Muscle of leg (tissue), 11 donors: ENCODE data around the gene CTIF. TPM values are rescaled to one million over a fixed set of nuclear protein-coding genes. Genes with fewer than 3 reads are reported as not detected.
A peak's percentile ranks its signal among the peaks of the same experiment; 100 is the strongest.

Source experiments
- DNase-seq: peaks from one replicate; pipeline ENCODE4 v3.0.0; 2013
- H3K27ac ChIP-seq: one replicate; pipeline ENCODE4 v1.5.1; 2013; ENCODE audit warnings: mild to moderate bottlenecking, low read length, control low read depth
- H3K27me3 ChIP-seq: one replicate; pipeline ENCODE4 v1.6.1; 2013; ENCODE audit warnings: low read length; ENCODE audit not compliant: control insufficient read depth, insufficient read depth
- H3K36me3 ChIP-seq: one replicate; pipeline ENCODE4 v1.6.1; 2013; ENCODE audit warnings: low read length; ENCODE audit not compliant: control insufficient read depth, insufficient read depth
- H3K4me1 ChIP-seq: one replicate; pipeline ENCODE4 v1.6.1; 2013; ENCODE audit warnings: low read length; ENCODE audit not compliant: control insufficient read depth, insufficient read depth
- H3K4me3 ChIP-seq: one replicate; pipeline ENCODE4 v1.5.1; 2013; ENCODE audit warnings: low read length, control low read depth
- H3K9me3 ChIP-seq: replicated peaks from 2 replicates; pipeline ENCODE4 v1.6.1; 2013; ENCODE audit warnings: low read depth, low read length; ENCODE audit not compliant: control insufficient read depth
- WGBS: methylation state at CpG from one replicate; pipeline ENCODE4 v1.1.5; 2013; ENCODE audit warnings: missing lambda C conversion rate; ENCODE audit not compliant: insufficient coverage; 5-methylcytosine and 5-hydroxymethylcytosine counted together
- polyA plus RNA-seq, 8 donors: library from polyadenylated mRNA; unstranded; fragments of 120-200 nt; gene quantifications; one replicate each; pipeline versions ENCODE4 v1.2.1 to v1.2.3, GENCODE V29; 2013; ENCODE audit warnings: inconsistent platforms in 1 of 8, low replicate concordance in 1 of 8; ENCODE audit not compliant: insufficient read length in 8 of 8, insufficient read depth in 1 of 8
- total RNA-seq: library from RNA; stranded (reverse); fragments of 120-200 nt; gene quantifications from one replicate; pipeline ENCODE4 v1.2.4, GENCODE V29; 2013

CTIF gene
- total and polyA plus RNA-seq, 9 donors: 16.3 to 46.8 (median 32.5) TPM

GRCh38 chr18:48843162-48843561 lies 304.3 kb downstream of the CTIF start:
- WGBS: 91% methylated on average over 6 of the region's 8 CpGs
- DNase-seq: no peak
- Histone ChIP-seq H3K9me3 (no peaks in the 10 kb centered on the region), H3K36me3 (peaks cover 3% of the 10 kb centered on the region), H3K27ac (peak overlapping the region; percentile 90), H3K27me3 (no peaks in the 10 kb centered on the region), H3K4me1 (peaks cover 58% of the 10 kb centered on the region), H3K4me3 (no peak overlapping the region)

GRCh38 chr18:48843596-48843995 lies 304.8 kb downstream of the CTIF start:
- H3K4me3 ChIP-seq: no peak overlapping the region
- WGBS: 100% methylated on average over 1 of the region's 4 CpGs
- peaks cover 3% of the 10 kb centered on the region for H3K36me3 ChIP-seq
- H3K27ac ChIP-seq: no peak overlapping the region
- DNase-seq: no peak
- no peaks in the 10 kb centered on the region for H3K27me3 ChIP-seq
- peaks cover 53% of the 10 kb centered on the region for H3K4me1 ChIP-seq
- no peaks in the 10 kb centered on the region for H3K9me3 ChIP-seq

GRCh38 chr18:48844271-48844670 lies 305.4 kb downstream of the CTIF start:
- H3K4me3 ChIP-seq: no peak overlapping the region
- H3K4me1 ChIP-seq: peaks cover 47% of the 10 kb centered on the region
- no peaks in the 10 kb centered on the region for H3K36me3 ChIP-seq
- no peak for DNase-seq
- H3K9me3 ChIP-seq: no peaks in the 10 kb centered on the region
- H3K27ac ChIP-seq: no peak overlapping the region
- 30% methylated on average over 2 of the region's 9 CpGs for WGBS
- no peaks in the 10 kb centered on the region for H3K27me3 ChIP-seq

DNA sequence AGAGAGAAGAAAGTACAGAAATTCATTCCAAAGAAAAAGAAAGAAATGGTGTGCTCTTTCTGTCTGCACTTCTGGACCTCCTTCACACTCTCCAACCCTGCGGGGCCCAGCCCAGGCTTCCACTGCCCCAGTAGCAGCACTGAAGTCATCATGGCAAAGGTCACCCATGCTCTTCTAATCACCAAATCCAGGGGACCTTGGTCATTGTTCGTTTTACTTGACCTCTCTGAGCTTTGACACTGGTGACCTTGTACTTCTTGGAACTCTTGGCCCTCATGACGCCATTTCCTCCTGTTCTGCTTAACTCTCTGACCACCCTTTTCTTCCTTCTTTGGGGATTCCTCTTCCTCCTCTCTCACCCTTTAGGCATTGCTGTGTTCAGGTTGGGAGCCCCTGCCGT lies 306.3 kb downstream of the CTIF start:
- peaks cover 38% of the 10 kb centered on the region for H3K4me1 ChIP-seq

GRCh38 chr18:48846423-48846932 lies 307.6 kb downstream of the CTIF start:
- H3K4me1 ChIP-seq: peaks cover 42% of the 10 kb centered on the region
- H3K27ac ChIP-seq: no peak overlapping the region

More for the DNA sequence above, 306.3 kb downstream of the CTIF start:
- Histone ChIP-seq H3K9me3 (no peaks in the 10 kb centered on the region), H3K27me3 (no peaks in the 10 kb centered on the region), H3K4me3 (no peak overlapping the region), H3K27ac (no peak overlapping the region), H3K36me3 (no peaks in the 10 kb centered on the region)
- no peak for DNase-seq
- WGBS: 79% methylated on average over 4 of the region's 4 CpGs

DNA sequence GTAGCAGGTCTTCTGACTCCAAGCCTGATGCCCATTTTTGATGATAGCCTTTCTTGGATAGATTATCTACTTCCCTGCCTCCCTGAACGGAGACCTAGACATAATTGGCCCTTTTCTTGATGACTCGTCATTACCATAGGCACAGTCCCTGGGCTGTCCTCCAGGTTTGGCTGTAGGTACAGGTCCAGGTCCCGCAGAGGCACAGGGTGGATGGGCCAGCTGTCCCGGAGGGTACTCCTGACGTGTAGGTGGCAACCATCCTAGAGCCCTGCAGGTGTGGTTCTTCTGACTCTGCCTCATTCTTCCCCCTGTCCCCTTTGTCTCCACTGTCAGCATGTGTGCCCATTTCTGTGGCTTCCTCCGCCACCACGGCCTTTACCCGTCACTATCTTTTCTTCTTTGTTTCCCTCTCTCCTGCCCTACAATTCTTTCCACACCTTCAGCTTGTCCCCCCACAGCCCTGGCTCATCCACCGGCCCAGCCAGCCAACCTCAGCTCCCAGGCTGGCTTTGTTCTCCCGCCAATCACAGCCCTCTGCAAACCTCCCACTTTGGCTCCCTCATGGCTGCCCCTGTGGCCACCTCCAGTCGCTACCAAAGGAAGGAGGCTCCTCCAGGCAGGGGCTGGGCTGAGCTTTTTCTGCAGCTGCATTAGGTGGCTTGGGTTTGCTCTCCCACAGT lies 309.1 kb downstream of the CTIF start:
- no peaks in the 10 kb centered on the region for H3K36me3 ChIP-seq
- peaks cover 33% of the 10 kb centered on the region for H3K4me1 ChIP-seq
- H3K9me3 ChIP-seq: no peaks in the 10 kb centered on the region
- DNase-seq: no peak
- H3K27me3 ChIP-seq: no peaks in the 10 kb centered on the region
- H3K4me3 ChIP-seq: no peak overlapping the region
- 79% methylated on average over 11 of the region's 11 CpGs for WGBS
- H3K27ac ChIP-seq: peak overlapping the region; percentile 35

More at GRCh38 chr18:48846423-48846932, 307.6 kb downstream of the CTIF start:
- no peak for DNase-seq
- no peaks in the 10 kb centered on the region for H3K36me3 ChIP-seq
- no peaks in the 10 kb centered on the region for H3K9me3 ChIP-seq
- H3K27me3 ChIP-seq: no peaks in the 10 kb centered on the region
- 96% methylated on average over 1 of the region's 2 CpGs for WGBS
- H3K4me3 ChIP-seq: no peak overlapping the region

DNA sequence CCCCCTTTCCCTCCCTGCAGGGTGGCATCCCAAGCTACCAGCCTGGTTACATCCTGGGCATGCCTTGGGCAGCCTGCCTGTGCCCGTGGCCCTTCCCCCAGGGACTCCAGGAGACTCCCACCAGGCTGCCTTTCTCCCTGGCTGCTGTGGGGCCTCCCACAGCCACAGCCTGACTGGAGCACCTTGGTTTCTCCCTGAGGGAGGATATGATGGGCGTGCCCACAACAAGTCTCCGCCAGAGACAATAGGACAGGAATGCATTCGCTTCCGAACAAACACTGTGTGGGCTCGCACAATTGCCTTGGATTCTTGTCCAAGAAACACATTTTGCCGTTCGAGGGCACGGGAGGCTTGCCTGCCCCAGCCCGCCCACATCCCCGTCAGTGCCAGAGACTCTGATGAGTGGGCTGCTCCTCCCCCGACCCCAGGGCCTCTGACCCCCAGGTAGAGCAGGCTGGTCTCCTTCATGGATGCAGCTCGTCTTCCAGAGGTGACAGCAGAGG lies 309.9 kb downstream of the CTIF start:
- H3K4me1 ChIP-seq: peaks cover 26% of the 10 kb centered on the region

DNA sequence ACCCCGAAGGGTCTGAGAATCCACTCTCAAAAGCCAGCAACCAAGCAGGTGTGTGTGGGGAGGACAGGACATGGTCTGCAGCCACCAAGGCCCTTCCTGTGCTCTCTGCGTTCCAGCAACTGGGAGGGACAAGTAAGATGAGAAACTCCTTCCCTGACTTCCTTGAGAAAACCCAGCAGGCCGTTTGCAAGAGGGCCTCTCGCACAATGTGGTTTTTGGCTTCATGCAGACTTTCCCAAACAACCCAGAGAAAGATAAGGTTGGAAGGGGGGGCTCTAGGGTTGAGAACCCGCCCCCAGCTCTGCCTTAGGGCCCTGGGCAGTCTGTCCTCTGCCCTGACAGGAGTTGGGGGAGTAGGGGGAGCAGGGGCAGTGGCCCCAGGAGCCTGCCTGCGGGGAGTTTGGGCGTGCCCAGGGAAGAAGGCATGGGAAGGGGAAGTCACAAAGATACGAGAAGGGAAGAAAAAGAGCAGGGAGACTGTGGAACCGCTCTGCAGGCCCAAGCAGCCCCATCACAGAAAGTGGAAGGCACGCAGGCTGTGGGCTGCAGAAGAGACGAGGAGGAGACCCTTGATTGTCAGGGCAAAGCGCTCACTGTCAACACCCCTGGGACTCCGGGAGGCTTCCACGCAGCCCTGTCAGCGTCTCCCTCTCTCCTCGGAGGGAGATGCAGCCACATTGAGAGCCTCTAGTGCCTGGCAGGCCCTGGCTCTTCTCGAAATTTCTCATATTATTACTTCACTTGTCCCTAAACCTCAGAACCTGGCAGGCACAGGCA lies 312.2 kb downstream of the CTIF start:
- peak; percentile 72 for DNase-seq
- Histone ChIP-seq H3K27me3 (no peaks in the 10 kb centered on the region), H3K4me1 (peaks cover 19% of the 10 kb centered on the region), H3K36me3 (peaks cover 5% of the 10 kb centered on the region), H3K4me3 (no peak overlapping the region), H3K9me3 (no peaks in the 10 kb centered on the region), H3K27ac (peak overlapping the region; percentile 77)
- WGBS: 28% methylated on average over 14 of the region's 17 CpGs

More for the DNA sequence above, 309.9 kb downstream of the CTIF start:
- DNase-seq: no peak
- Histone ChIP-seq H3K9me3 (no peaks in the 10 kb centered on the region), H3K4me3 (no peak overlapping the region), H3K27ac (peak overlapping the region; percentile 51), H3K27me3 (no peaks in the 10 kb centered on the region), H3K36me3 (no peaks in the 10 kb centered on the region)
- WGBS: 75% methylated on average over 12 of the region's 13 CpGs

DNA sequence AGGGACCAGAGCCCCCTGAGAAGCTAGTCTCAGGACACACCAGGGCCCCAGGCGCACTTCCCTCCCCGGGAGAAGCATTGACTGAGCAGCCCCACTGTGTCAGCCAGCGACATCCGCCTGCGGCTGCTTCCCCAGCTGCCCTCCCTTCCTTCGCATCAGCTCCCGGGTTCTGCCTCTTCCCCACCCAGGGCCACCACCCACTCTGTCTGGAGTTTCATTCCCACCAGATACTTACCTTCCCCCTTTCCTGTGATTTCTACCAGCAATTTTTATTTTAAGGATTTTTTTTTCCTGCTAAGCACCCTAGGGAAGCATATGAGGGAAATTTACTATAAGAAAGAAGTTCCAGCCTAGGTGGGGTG lies 312.7 kb downstream of the CTIF start:
- Histone ChIP-seq H3K4me3 (no peak overlapping the region), H3K27ac (peak overlapping the region; percentile 77), H3K4me1 (peaks cover 19% of the 10 kb centered on the region), H3K27me3 (no peaks in the 10 kb centered on the region), H3K9me3 (no peaks in the 10 kb centered on the region), H3K36me3 (peaks cover 5% of the 10 kb centered on the region)
- peak; percentile 58 for DNase-seq
- 28% methylated on average over 7 of the region's 7 CpGs for WGBS

DNA sequence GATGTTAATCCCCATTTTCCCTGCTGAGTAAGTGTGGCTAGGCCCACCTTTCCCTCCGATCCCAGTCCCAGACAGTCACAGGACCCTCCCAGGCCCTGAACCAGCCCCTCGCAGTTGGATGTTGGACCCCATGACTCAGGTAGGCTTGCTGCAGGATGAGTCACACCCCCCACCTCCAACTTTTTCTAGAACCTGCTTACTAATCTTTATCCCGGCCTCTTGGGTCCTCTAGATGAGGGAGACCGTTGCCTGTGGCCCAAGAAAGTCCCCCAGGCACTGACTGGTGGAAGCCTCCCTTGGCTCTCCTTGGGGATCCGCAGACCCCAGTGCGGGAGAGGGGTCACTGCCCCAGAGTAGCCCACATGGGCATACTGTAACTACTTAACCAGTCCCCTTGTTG lies 313.5 kb downstream of the CTIF start:
- Histone ChIP-seq H3K4me1 (peaks cover 19% of the 10 kb centered on the region), H3K4me3 (no peak overlapping the region), H3K9me3 (no peaks in the 10 kb centered on the region), H3K27me3 (no peaks in the 10 kb centered on the region), H3K27ac (no peak overlapping the region), H3K36me3 (peaks cover 5% of the 10 kb centered on the region)
- 78% methylated on average over 4 of the region's 6 CpGs for WGBS
- no peak for DNase-seq
